Lower lobe of right lung (tissue), 2 donors: ENCODE data around the gene SEC24D. TPM values are rescaled to one million over a fixed set of nuclear protein-coding genes. Genes with fewer than 3 reads are reported as not detected.

Experiments
- ATAC-seq, 2 donors: fragments of 200-7000 bp; cut with Tn5 transposase; one replicate each; pipeline ENCODE4 v1.9.1; 2020 to 2022; ENCODE audit warnings: mild to moderate bottlenecking in 2 of 2, moderate library complexity in 2 of 2
- DNase-seq: peaks from one replicate; pipeline ENCODE4 v3.0.0-alpha.2; 2020
- H3K27ac ChIP-seq: fragments of 200-600 bp; one replicate; pipeline ENCODE4 v1.8.0; 2022
- H3K27me3 ChIP-seq: fragments of 200-600 bp; one replicate; pipeline ENCODE4 v1.8.0; 2022; ENCODE audit warnings: low read depth
- H3K36me3 ChIP-seq: fragments of 200-600 bp; one replicate; pipeline ENCODE4 v1.8.0; 2022; ENCODE audit warnings: mild to moderate bottlenecking
- H3K4me1 ChIP-seq: fragments of 200-600 bp; one replicate; pipeline ENCODE4 v1.8.0; 2022
- H3K4me3 ChIP-seq: fragments of 200-600 bp; one replicate; pipeline ENCODE4 v1.8.0; 2022; ENCODE audit warnings: mild to moderate bottlenecking
- H3K9me3 ChIP-seq: fragments of 200-600 bp; one replicate; pipeline ENCODE4 v1.8.0; 2022
- CTCF ChIP-seq: fragments of 200-600 bp; IDR thresholded peaks from one replicate; pipeline ENCODE4 v1.8.0; 2022; ENCODE audit warnings: antibody characterized with exemption, mild to moderate bottlenecking
- intact Hi-C: fragments of 100-400 bp; cut with DNase I; formaldehyde crosslinking; loops from one replicate; pipeline ENCODE4 v1.11.0; 2022
- total RNA-seq: library from RNA; stranded (reverse); fragmentation: NEBNext Ultra II Directional; extraction: Animal tissue kit (Norgen Biotek cat#: 25700); gene quantifications from one replicate; pipeline ENCODE4 v1.2.1, GENCODE V29; 2021
- donor health status: DM: no; HTN: yes; CAD: no; lungs with severe emphysema.

The SEC24D gene
- total RNA-seq, 1 donor from 2014 or later: 45.7 TPM

GRCh38 chr4:118833192-118833820 is 2.6 kb downstream of the SEC24D start:
- peaks cover 31% of the 10 kb centered on the region for H3K4me1 ChIP-seq
- H3K9me3 ChIP-seq: no peaks in the 10 kb centered on the region
- no peak for ATAC-seq
- H3K4me3 ChIP-seq: no peak overlapping the region
- H3K27ac ChIP-seq: no peak overlapping the region
- intact Hi-C loops: no loop called here
- no peak for TF ChIP-seq CTCF
- no peaks in the 10 kb centered on the region for H3K27me3 ChIP-seq
- peaks cover 45% of the 10 kb centered on the region for H3K36me3 ChIP-seq
- DNase-seq: no peak

- intact Hi-C loops: no loop called here
- Histone ChIP-seq H3K9me3 (no peaks in the 10 kb centered on the region), H3K4me1 (peaks cover 37% of the 10 kb centered on the region), H3K4me3 (no peak overlapping the region), H3K36me3 (peaks cover 50% of the 10 kb centered on the region), H3K27ac (no peak overlapping the region), H3K27me3 (no peaks in the 10 kb centered on the region)
- no peak for DNase-seq
- no peak for TF ChIP-seq CTCF
- no peak for ATAC-seq
Observed at GRCh38 chr4:118829107-118829506, 6.8 kb downstream of the SEC24D start.

- intact Hi-C loops: no loop called here
- H3K27me3 ChIP-seq: no peaks in the 10 kb centered on the region
- no peaks in the 10 kb centered on the region for H3K9me3 ChIP-seq
- H3K4me1 ChIP-seq: peaks cover 28% of the 10 kb centered on the region
- no peak overlapping the region for H3K4me3 ChIP-seq
- DNase-seq (no peak), ATAC-seq (peak in 1 of 2 donors; percentile 31)
- H3K36me3 ChIP-seq: peaks cover 56% of the 10 kb centered on the region
- H3K27ac ChIP-seq: no peak overlapping the region
- TF ChIP-seq CTCF: no peak
Observed at GRCh38 chr4:118826723-118827444, 9.0 kb downstream of the SEC24D start.

- no peak for DNase-seq
- Histone ChIP-seq H3K27ac (no peak overlapping the region), H3K27me3 (no peaks in the 10 kb centered on the region), H3K4me3 (no peak overlapping the region), H3K36me3 (peaks cover 51% of the 10 kb centered on the region), H3K9me3 (no peaks in the 10 kb centered on the region), H3K4me1 (peaks cover 28% of the 10 kb centered on the region)
- ATAC-seq: no peak
- TF ChIP-seq CTCF: no peak
- intact Hi-C loops: no loop called here
Observed at GRCh38 chr4:118825799-118826198, 10.1 kb downstream of the SEC24D start.

GRCh38 chr4:118824141-118824540 is 11.8 kb downstream of the SEC24D start:
- Histone ChIP-seq H3K9me3 (no peaks in the 10 kb centered on the region), H3K27ac (no peak overlapping the region), H3K27me3 (no peaks in the 10 kb centered on the region), H3K4me3 (no peak overlapping the region), H3K4me1 (peaks cover 28% of the 10 kb centered on the region), H3K36me3 (peaks cover 36% of the 10 kb centered on the region)
- no peak for TF ChIP-seq CTCF
- no peak for DNase-seq
- intact Hi-C loops: no loop called here
- ATAC-seq: no peak
